ENCODE results near the gene MYLK3.

Gene MYLK3

GRCh38 chr16:46696957-46697356, 51.2 kb downstream of the MYLK3 start:
- no peak for DNase-seq (ENCODE audit: low read depth in 2 of 2)
- TF ChIP-seq, protein P1, sequence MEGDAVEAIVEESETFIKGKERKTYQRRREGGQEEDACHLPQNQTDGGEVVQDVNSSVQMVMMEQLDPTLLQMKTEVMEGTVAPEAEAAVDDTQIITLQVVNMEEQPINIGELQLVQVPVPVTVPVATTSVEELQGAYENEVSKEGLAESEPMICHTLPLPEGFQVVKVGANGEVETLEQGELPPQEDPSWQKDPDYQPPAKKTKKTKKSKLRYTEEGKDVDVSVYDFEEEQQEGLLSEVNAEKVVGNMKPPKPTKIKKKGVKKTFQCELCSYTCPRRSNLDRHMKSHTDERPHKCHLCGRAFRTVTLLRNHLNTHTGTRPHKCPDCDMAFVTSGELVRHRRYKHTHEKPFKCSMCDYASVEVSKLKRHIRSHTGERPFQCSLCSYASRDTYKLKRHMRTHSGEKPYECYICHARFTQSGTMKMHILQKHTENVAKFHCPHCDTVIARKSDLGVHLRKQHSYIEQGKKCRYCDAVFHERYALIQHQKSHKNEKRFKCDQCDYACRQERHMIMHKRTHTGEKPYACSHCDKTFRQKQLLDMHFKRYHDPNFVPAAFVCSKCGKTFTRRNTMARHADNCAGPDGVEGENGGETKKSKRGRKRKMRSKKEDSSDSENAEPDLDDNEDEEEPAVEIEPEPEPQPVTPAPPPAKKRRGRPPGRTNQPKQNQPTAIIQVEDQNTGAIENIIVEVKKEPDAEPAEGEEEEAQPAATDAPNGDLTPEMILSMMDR (IDR thresholded peaks at IDR 0.05; ENCODE audit: low read depth, low read length): no peak
- no peak overlapping the region for H3K4me3 ChIP-seq (replicated peaks in 1 of 2; ENCODE audit: low read depth in 2 of 2, low read length in 2 of 2)

DNA sequence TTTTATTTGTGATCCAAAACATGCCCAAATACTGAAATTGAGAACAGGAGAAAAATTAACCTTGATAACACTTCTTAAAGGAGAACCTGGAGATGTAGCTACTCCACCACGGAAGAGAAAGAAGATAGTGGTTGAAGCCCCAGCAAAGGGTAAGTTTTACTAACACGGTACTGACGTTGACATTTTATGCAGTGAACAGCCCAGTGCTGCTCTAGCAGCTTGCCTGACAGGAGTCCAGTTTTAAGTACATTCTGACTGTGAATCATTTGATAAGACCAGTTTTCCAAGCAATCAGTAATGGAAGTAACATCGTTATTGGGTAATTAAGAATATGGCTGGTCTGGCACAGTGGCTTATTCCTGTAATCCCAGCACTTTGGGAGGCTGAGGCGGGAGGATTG, 52.2 kb downstream of the MYLK3 start:
- H3K4me3 ChIP-seq (replicated peaks in 1 of 2; ENCODE audit: low read depth in 2 of 2, low read length in 2 of 2): no peak overlapping the region
- no peak for DNase-seq (ENCODE audit: low read depth in 2 of 2)
- TF ChIP-seq, protein P1 (IDR thresholded peaks at IDR 0.05; ENCODE audit: low read depth, low read length): no peak

DNA sequence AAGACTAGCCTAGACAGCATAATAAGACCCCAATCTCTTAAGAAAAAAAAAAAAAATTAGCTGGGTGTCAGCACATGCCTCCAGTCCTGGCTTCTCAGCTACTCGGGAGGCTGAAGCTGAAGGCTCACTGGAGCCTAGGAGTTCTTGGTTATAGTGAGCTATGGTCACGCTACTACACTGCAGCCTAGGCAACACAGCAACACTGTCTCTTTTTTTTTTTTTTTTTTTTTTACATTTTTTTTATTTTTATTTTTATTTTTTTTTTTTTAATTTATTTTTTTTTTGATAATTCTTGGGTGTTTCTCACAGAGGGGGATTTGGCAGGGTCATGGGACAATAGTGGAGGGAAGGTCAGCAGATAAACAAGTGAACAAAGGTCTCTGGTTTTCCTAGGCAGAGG, 54.5 kb downstream of the MYLK3 start:
- no peak for DNase-seq (ENCODE audit: low read depth in 2 of 2)
- TF ChIP-seq, protein P1 (IDR thresholded peaks at IDR 0.05; ENCODE audit: low read depth, low read length): no peak

GRCh38 chr16:46691726-46692125, 56.4 kb downstream of the MYLK3 start:
- DNase-seq (ENCODE audit: low read depth in 2 of 2): peak; percentile 9 to 48
- H3K4me3 ChIP-seq (replicated peaks in 1 of 2; ENCODE audit: low read depth in 2 of 2, low read length in 2 of 2): no peak overlapping the region
- TF ChIP-seq, protein P1 (IDR thresholded peaks at IDR 0.05; ENCODE audit: low read depth, low read length): no peak

More for the DNA sequence above, 54.5 kb downstream of the MYLK3 start:
- H3K4me3 ChIP-seq (replicated peaks in 1 of 2; ENCODE audit: low read depth in 2 of 2, low read length in 2 of 2): no peak overlapping the region

- peak overlapping the region; percentile 88 to 93 for H3K4me3 ChIP-seq (replicated peaks in 1 of 2; ENCODE audit: low read depth in 2 of 2, low read length in 2 of 2)
- DNase-seq (ENCODE audit: low read depth in 2 of 2): peak; percentile 39 to 53
- TF ChIP-seq, protein P1 (IDR thresholded peaks at IDR 0.05; ENCODE audit: low read depth, low read length): no peak
Measured at GRCh38 chr16:46690281-46691178, 57.6 kb downstream of the MYLK3 start.

GRCh38 chr16:46689365-46690280, 58.5 kb downstream of the MYLK3 start, which contains the start of gene ORC6:
Gene ORC6, plus strand, starts transcription at chr16:46689659. Its CDS starts 47 bp downstream, at chr16:46689706.
- TF ChIP-seq, protein P1 (IDR thresholded peaks at IDR 0.05; ENCODE audit: low read depth, low read length): peak; percentile 54
- peak; percentile 97 to 98 for DNase-seq (ENCODE audit: low read depth in 2 of 2)
- H3K4me3 ChIP-seq (replicated peaks in 1 of 2; ENCODE audit: low read depth in 2 of 2, low read length in 2 of 2): peak within 1 kb of the TSS; percentile 88 to 93

All from cardiac fibroblast (primary cell).